Hepatocyte (in vitro differentiated cells): ENCODE data around the gene HES4. TPM values are rescaled to one million over a fixed set of nuclear protein-coding genes. Genes with fewer than 3 reads are reported as not detected.

ENCODE experiments used
- DNase-seq: peaks from one replicate; pipeline ENCODE4 v3.0.0-alpha.2; 2016; ENCODE audit warnings: low spot score
- H2AFZ ChIP-seq: fragments of 200-600 bp; sonication (generic); 2 replicates; pipeline ENCODE4 v1.6.0; 2016; ENCODE audit warnings: antibody characterized with exemption, mild to moderate bottlenecking
- H3K27ac ChIP-seq: fragments of 200-600 bp; sonication (generic); 2 replicates; pipeline ENCODE4 v1.5.1; 2016; ENCODE audit warnings: mild to moderate bottlenecking
- H3K27me3 ChIP-seq: fragments of 200-600 bp; sonication (generic); 2 replicates; pipeline ENCODE4 v1.6.1; 2016
- H3K36me3 ChIP-seq: fragments of 200-600 bp; sonication (generic); replicated peaks from 2 replicates; pipeline ENCODE4 v1.5.1; 2016; ENCODE audit warnings: low read depth; ENCODE audit not compliant: insufficient read depth
- H3K4me1 ChIP-seq: fragments of 200-600 bp; sonication (generic); 2 replicates; pipeline ENCODE4 v1.5.1; 2016; ENCODE audit warnings: mild to moderate bottlenecking, moderate library complexity; ENCODE audit not compliant: insufficient read depth
- H3K4me2 ChIP-seq: fragments of 200-600 bp; sonication (generic); 2 replicates; pipeline ENCODE4 v1.6.0; 2016
- H3K4me3 ChIP-seq: fragments of 200-600 bp; sonication (generic); 2 replicates; pipeline ENCODE4 v1.5.1; 2016; ENCODE audit warnings: mild to moderate bottlenecking
- H3K79me2 ChIP-seq: fragments of 200-600 bp; sonication (generic); 2 replicates; pipeline ENCODE4 v1.6.0; 2017; ENCODE audit warnings: mild to moderate bottlenecking
- H3K9me2 ChIP-seq: fragments of 200-600 bp; sonication (generic); replicated peaks from 2 replicates; pipeline ENCODE4 v1.6.0; 2017; ENCODE audit warnings: mild to moderate bottlenecking; ENCODE audit not compliant: insufficient read depth
- H3K9me3 ChIP-seq: fragments of 200-600 bp; sonication (generic); 2 replicates; pipeline ENCODE4 v1.5.1; 2016; ENCODE audit warnings: low read depth, mild to moderate bottlenecking
- H4K20me1 ChIP-seq: fragments of 200-600 bp; sonication (generic); 2 replicates; pipeline ENCODE4 v1.6.0; 2016; ENCODE audit warnings: mild to moderate bottlenecking; ENCODE audit not compliant: insufficient read depth, poor library complexity, severe bottlenecking
- CTCF ChIP-seq: fragments of 200-600 bp; sonication (generic); IDR thresholded peaks from 2 replicates; pipeline ENCODE4 v1.5.1; 2016; ENCODE audit warnings: antibody characterized with exemption, mild to moderate bottlenecking; ENCODE audit not compliant: poor library complexity
- EZH2 ChIP-seq: fragments of 200-600 bp; sonication (generic); IDR thresholded peaks from 2 replicates; pipeline ENCODE4 v1.6.1; 2016; ENCODE audit warnings: antibody characterized with exemption, mild to moderate bottlenecking, borderline replicate concordance
- EZH2phosphoT487 ChIP-seq: fragments of 200-600 bp; sonication (generic); IDR thresholded peaks from one replicate; pipeline ENCODE4 v1.6.1; 2018; ENCODE audit warnings: antibody characterized with exemption, mild to moderate bottlenecking, low read depth, moderate library complexity; ENCODE audit not compliant: unreplicated experiment, severe bottlenecking
- WGBS: methylation state at CpG from one replicate; pipeline ENCODE4 v1.1.6; 2016; ENCODE audit warnings: low lambda C conversion rate; ENCODE audit errors: missing lambda C conversion rate; 5-methylcytosine and 5-hydroxymethylcytosine counted together
- polyA plus RNA-seq: library from polyadenylated mRNA; unstranded; fragments of >200 nt; fragmentation: Nextera tagmentation; extraction: Ambion mirVana; gene quantifications from 2 replicates; pipeline ENCODE4 v1.2.1, GENCODE V29; 2016
- total RNA-seq: library from RNA; depleted of rRNA; stranded (reverse); fragments of >200 nt; gene quantifications from 2 replicates; pipeline ENCODE4 v1.2.3, GENCODE V29; 2014

Gene HES4
- total and polyA plus RNA-seq, 2 experiments from 2014 or later, result 28.7 to 74.5 TPM

GRCh38 chr1:1026599-1027413 lies 26.9 kb upstream of the HES4 start:
- peaks cover 3% of the 10 kb centered on the region for H4K20me1 ChIP-seq
- DNase-seq, result no peak
- no peak overlapping the region for H3K4me3 ChIP-seq
- no peaks in the 10 kb centered on the region for H3K9me2 ChIP-seq
- H3K27ac ChIP-seq, result no peak overlapping the region
- WGBS, result 77% methylated on average over 21 of the region's 21 CpGs
- H3K27me3 ChIP-seq, result no peaks in the 10 kb centered on the region
- no peaks in the 10 kb centered on the region for H3K9me3 ChIP-seq
- H3K4me2 ChIP-seq, result no peak overlapping the region
- peaks cover 29% of the 10 kb centered on the region for H3K4me1 ChIP-seq
- H3K79me2 ChIP-seq, result peaks cover 25% of the 10 kb centered on the region
- no peaks in the 10 kb centered on the region for H3K36me3 ChIP-seq
- H2AFZ ChIP-seq, result no peak overlapping the region
- TF ChIP-seq EZH2 (no peak), CTCF (no peak), EZH2phosphoT487 (no peak)

GRCh38 chr1:1025730-1026129 lies 25.8 kb upstream of the HES4 start:
- Histone ChIP-seq H3K4me3 (no peak overlapping the region), H3K9me2 (no peaks in the 10 kb centered on the region), H3K9me3 (no peaks in the 10 kb centered on the region), H3K4me2 (peak overlapping the region; percentile 77), H4K20me1 (no peaks in the 10 kb centered on the region), H3K36me3 (no peaks in the 10 kb centered on the region), H2AFZ (no peak overlapping the region), H3K4me1 (peaks cover 35% of the 10 kb centered on the region), H3K79me2 (peaks cover 36% of the 10 kb centered on the region), H3K27ac (no peak overlapping the region), H3K27me3 (no peaks in the 10 kb centered on the region)
- DNase-seq, result no peak
- TF ChIP-seq EZH2 (no peak), CTCF (no peak), EZH2phosphoT487 (no peak)
- WGBS, result 82% methylated on average over 9 of the region's 10 CpGs

GRCh38 chr1:1024771-1025699 lies 25.1 kb upstream of the HES4 start:
- H3K27ac ChIP-seq, result peak overlapping the region; percentile 76
- H3K4me3 ChIP-seq, result no peak overlapping the region
- WGBS, result 76% methylated on average over 28 of the region's 31 CpGs
- H3K9me3 ChIP-seq, result no peaks in the 10 kb centered on the region
- no peak overlapping the region for H2AFZ ChIP-seq
- H3K4me1 ChIP-seq, result peaks cover 35% of the 10 kb centered on the region
- H3K9me2 ChIP-seq, result no peaks in the 10 kb centered on the region
- DNase-seq, result peak; percentile 90
- H3K27me3 ChIP-seq, result no peaks in the 10 kb centered on the region
- TF ChIP-seq CTCF, result no peak
- no peak for TF ChIP-seq EZH2phosphoT487
- no peak for TF ChIP-seq EZH2
- no peaks in the 10 kb centered on the region for H4K20me1 ChIP-seq
- no peaks in the 10 kb centered on the region for H3K36me3 ChIP-seq
- peak overlapping the region; percentile 77 for H3K4me2 ChIP-seq
- peaks cover 36% of the 10 kb centered on the region for H3K79me2 ChIP-seq
